COLO668 (cell line): Measurements from ENCODE around the gene ZDHHC20.

Experiments used
- DNase-seq: peaks from one replicate; lab custom pipeline; 2025; ENCODE audit not compliant: unreplicated experiment; lab: John Stamatoyannopoulos, UW

The ZDHHC20 gene

GRCh38 chr13:21458813-21459701 lies at the start of gene ZDHHC20:
Gene ZDHHC20 (minus strand): TSS chr13:21459303. CDS start chr13:21459171, 132 bp downstream.
- peak; percentile 98 for DNase-seq

GRCh38 chr13:21504379-21504778 lies 45.3 kb upstream of the ZDHHC20 start:
- no peak for DNase-seq

GRCh38 chr13:21501686-21502085 lies 42.6 kb upstream of the ZDHHC20 start:
- no peak for DNase-seq

GRCh38 chr13:21486322-21486721 lies 27.2 kb upstream of the ZDHHC20 start:
- no peak for DNase-seq

GRCh38 chr13:21483748-21484147 lies 24.6 kb upstream of the ZDHHC20 start:
- no peak for DNase-seq

GRCh38 chr13:21481359-21481758 lies 22.3 kb upstream of the ZDHHC20 start:
- peak; percentile 68 for DNase-seq

- DNase-seq = peak; percentile 68
These were observed 20.0 kb upstream of the ZDHHC20 start for GRCh38 chr13:21478881-21479808.

GRCh38 chr13:21476893-21477472 lies 17.9 kb upstream of the ZDHHC20 start:
- peak; percentile 86 for DNase-seq

GRCh38 chr13:21475115-21475514 lies 16.0 kb upstream of the ZDHHC20 start:
- DNase-seq = no peak

GRCh38 chr13:21470785-21471184 lies 11.7 kb upstream of the ZDHHC20 start:
- no peak for DNase-seq

- no peak for DNase-seq
These were observed 7.4 kb upstream of the ZDHHC20 start for GRCh38 chr13:21466527-21466926.

- peak; percentile 53 for DNase-seq
These were observed 6.6 kb upstream of the ZDHHC20 start for GRCh38 chr13:21465710-21466160.

- no peak for DNase-seq
These were observed 4.3 kb upstream of the ZDHHC20 start for GRCh38 chr13:21463424-21463823.

- no peak for DNase-seq
These were observed 2.0 kb upstream of the ZDHHC20 start for GRCh38 chr13:21461131-21461530.

GRCh38 chr13:21458451-21458812 lies 671 bp downstream of the ZDHHC20 start:
- DNase-seq = peak; percentile 88

- DNase-seq = no peak
These were observed 5.6 kb downstream of the ZDHHC20 start for GRCh38 chr13:21453387-21454081.

GRCh38 chr13:21450936-21451335 lies 8.2 kb downstream of the ZDHHC20 start:
- no peak for DNase-seq

- DNase-seq = no peak
These were observed 12.4 kb downstream of the ZDHHC20 start for GRCh38 chr13:21446656-21447055.

- DNase-seq = no peak
These were observed 13.3 kb downstream of the ZDHHC20 start for GRCh38 chr13:21445759-21446158.

- DNase-seq = no peak
These were observed 15.9 kb downstream of the ZDHHC20 start for GRCh38 chr13:21443171-21443570.

- no peak for DNase-seq
These were observed 22.5 kb downstream of the ZDHHC20 start for GRCh38 chr13:21436582-21436981.
